ENCODE results near the gene IQCH.
"Not testable (repeated sequence)": the region's sequence is repeated elsewhere in the genome, so short reads cannot be mapped to it uniquely, and the experiment has no call there.

Gene IQCH

GRCh38 chr15:67436351-67437250 lies 182.0 kb downstream of the IQCH start:
- DNase-seq (ENCODE audit: low read depth in 2 of 2) = not testable (repeated sequence)

- no peak for DNase-seq (ENCODE audit: low read depth in 2 of 2)
Measured at GRCh38 chr15:67444100-67444499, 189.5 kb downstream of the IQCH start.

GRCh38 chr15:67446449-67446848 lies 191.9 kb downstream of the IQCH start:
- no peak for DNase-seq (ENCODE audit: low read depth in 2 of 2)

- DNase-seq (ENCODE audit: low read depth in 2 of 2) = not testable (repeated sequence)
Measured at GRCh38 chr15:67448372-67448771, 193.8 kb downstream of the IQCH start.

- DNase-seq (ENCODE audit: low read depth in 2 of 2) = not testable (repeated sequence)
Measured at GRCh38 chr15:67453703-67454102, 199.1 kb downstream of the IQCH start.

- DNase-seq (ENCODE audit: low read depth in 2 of 2) = peak; percentile 58 to 87
Measured at GRCh38 chr15:67456677-67457529, 202.3 kb downstream of the IQCH start.

- no peak for DNase-seq (ENCODE audit: low read depth in 2 of 2)
Measured at GRCh38 chr15:67458331-67459029, 203.9 kb downstream of the IQCH start.

- DNase-seq (ENCODE audit: low read depth in 2 of 2) = no peak
Measured at GRCh38 chr15:67460521-67460920, 205.9 kb downstream of the IQCH start.

GRCh38 chr15:67461735-67462134 lies 207.1 kb downstream of the IQCH start:
- DNase-seq (ENCODE audit: low read depth in 2 of 2) = no peak

GRCh38 chr15:67462875-67463274 lies 208.3 kb downstream of the IQCH start:
- DNase-seq (ENCODE audit: low read depth in 2 of 2) = no peak

- DNase-seq (ENCODE audit: low read depth in 2 of 2) = no peak
Measured at GRCh38 chr15:67463488-67463887, 208.9 kb downstream of the IQCH start.

GRCh38 chr15:67465196-67465952 lies 210.8 kb downstream of the IQCH start:
- DNase-seq (ENCODE audit: low read depth in 2 of 2) = no peak

GRCh38 chr15:67468416-67468815 lies 213.8 kb downstream of the IQCH start:
- DNase-seq (ENCODE audit: low read depth in 2 of 2) = no peak

- no peak for DNase-seq (ENCODE audit: low read depth in 2 of 2)
Measured at GRCh38 chr15:67469680-67470079, 215.1 kb downstream of the IQCH start.

- no peak for DNase-seq (ENCODE audit: low read depth in 2 of 2)
Measured at GRCh38 chr15:67472957-67473356, 218.4 kb downstream of the IQCH start.

- no peak for DNase-seq (ENCODE audit: low read depth in 2 of 2)
Measured at GRCh38 chr15:67474405-67475110, 220.0 kb downstream of the IQCH start.

GRCh38 chr15:67479781-67480505 lies 225.4 kb downstream of the IQCH start:
- no peak for DNase-seq (ENCODE audit: low read depth in 2 of 2)

GRCh38 chr15:67480741-67481140 lies 226.2 kb downstream of the IQCH start:
- no peak for DNase-seq (ENCODE audit: low read depth in 2 of 2)

- DNase-seq (ENCODE audit: low read depth in 2 of 2) = no peak
Measured at GRCh38 chr15:67481680-67482079, 227.1 kb downstream of the IQCH start.

- no peak for DNase-seq (ENCODE audit: low read depth in 2 of 2)
Measured at GRCh38 chr15:67495585-67495984, 241.0 kb downstream of the IQCH start.
